Central memory CD8-positive, alpha-beta T cell (primary cell): ENCODE measurements around the gene GSC2.
"Not testable (repeated sequence)": the region's sequence is repeated elsewhere in the genome, so short reads cannot be mapped to it uniquely, and the experiment has no call there.

ENCODE experiments used
- ATAC-seq: fragments of 150-1000 bp; cut with Tn5 transposase; replicated peaks from 2 replicates; pipeline ENCODE4 v1.10.0; 2022; ENCODE audit warnings: mild to moderate bottlenecking, moderate FRiP score, moderate number of reproducible peaks; ENCODE audit not compliant: poor library complexity, severe bottlenecking; ENCODE audit errors: extremely low read depth
- DNase-seq, 2 donors: peaks; one replicate each; pipeline ENCODE4 v3.0.0; 2021; ENCODE audit warnings: low spot score in 2 of 2
- H3K27ac Mint-ChIP-seq: one replicate; pipeline ENCODE4 v1.8.0; 2022; ENCODE audit warnings: low read depth, mild to moderate bottlenecking, moderate library complexity, mixed read lengths
- H3K27me3 Mint-ChIP-seq: one replicate; pipeline ENCODE4 v1.8.0; 2022; ENCODE audit warnings: mixed read lengths
- H3K36me3 Mint-ChIP-seq: one replicate; pipeline ENCODE4 v1.8.0; 2022; ENCODE audit warnings: mild to moderate bottlenecking, moderate library complexity, mixed read lengths; ENCODE audit not compliant: insufficient read depth
- H3K4me1 Mint-ChIP-seq: one replicate; pipeline ENCODE4 v1.8.0; 2022; ENCODE audit warnings: mixed read lengths
- H3K4me3 Mint-ChIP-seq: one replicate; pipeline ENCODE4 v1.8.0; 2022; ENCODE audit warnings: mild to moderate bottlenecking, moderate library complexity, mixed read lengths
- H3K9me3 Mint-ChIP-seq: one replicate; pipeline ENCODE4 v1.8.0; 2022; ENCODE audit warnings: mixed read lengths

Gene GSC2

DNA sequence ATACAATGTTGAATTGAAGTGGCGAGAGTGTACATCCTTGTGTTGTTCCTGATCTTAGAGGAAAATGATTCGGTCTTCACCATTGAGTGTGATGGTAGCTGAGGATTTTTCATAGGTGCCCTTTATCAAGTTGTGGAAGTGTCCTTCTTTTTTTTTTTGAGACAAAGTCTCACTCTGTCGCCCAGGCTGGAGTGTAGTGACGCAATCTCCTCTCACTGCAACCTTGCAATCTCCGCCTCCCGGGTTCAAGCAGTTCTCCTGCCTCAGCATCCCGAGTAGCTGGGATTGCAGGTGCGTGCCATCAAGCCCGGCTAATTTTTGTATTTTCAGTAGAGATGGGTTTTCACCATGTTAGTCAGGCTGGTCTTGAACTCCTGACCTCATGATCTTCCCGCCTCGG, 8.6 kb upstream of the GSC2 start:
- not testable (repeated sequence) for H3K4me3 Mint-ChIP-seq, H3K9me3 Mint-ChIP-seq, ATAC-seq, H3K27ac Mint-ChIP-seq, DNase-seq, H3K4me1 Mint-ChIP-seq, H3K36me3 Mint-ChIP-seq
- peaks cover 31% of the 10 kb centered on the region for H3K27me3 Mint-ChIP-seq

DNA sequence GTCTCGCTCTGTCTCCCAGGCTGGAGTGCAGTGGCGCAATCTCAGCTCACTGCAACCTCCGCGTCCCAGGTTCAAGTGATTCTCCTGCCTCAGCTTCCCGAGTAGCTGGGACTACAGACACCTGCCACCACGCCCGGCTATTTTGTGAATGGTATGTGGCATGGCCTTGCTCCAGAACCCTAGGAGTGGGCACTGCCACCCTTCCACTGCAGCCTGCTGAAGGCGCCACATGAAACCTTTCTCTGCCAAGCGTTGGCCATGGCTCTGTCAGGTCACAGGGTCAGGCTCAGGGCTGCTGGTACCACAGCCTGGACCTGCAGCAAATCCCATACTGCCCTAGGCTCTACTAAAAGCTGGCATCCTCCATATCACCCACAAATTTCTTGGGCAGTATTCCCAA, 6.0 kb upstream of the GSC2 start:
- H3K27me3 Mint-ChIP-seq, result peaks cover 50% of the 10 kb centered on the region
- H3K9me3 Mint-ChIP-seq, H3K36me3 Mint-ChIP-seq, ATAC-seq, H3K4me3 Mint-ChIP-seq, H3K27ac Mint-ChIP-seq, H3K4me1 Mint-ChIP-seq, DNase-seq: not testable (repeated sequence)

DNA sequence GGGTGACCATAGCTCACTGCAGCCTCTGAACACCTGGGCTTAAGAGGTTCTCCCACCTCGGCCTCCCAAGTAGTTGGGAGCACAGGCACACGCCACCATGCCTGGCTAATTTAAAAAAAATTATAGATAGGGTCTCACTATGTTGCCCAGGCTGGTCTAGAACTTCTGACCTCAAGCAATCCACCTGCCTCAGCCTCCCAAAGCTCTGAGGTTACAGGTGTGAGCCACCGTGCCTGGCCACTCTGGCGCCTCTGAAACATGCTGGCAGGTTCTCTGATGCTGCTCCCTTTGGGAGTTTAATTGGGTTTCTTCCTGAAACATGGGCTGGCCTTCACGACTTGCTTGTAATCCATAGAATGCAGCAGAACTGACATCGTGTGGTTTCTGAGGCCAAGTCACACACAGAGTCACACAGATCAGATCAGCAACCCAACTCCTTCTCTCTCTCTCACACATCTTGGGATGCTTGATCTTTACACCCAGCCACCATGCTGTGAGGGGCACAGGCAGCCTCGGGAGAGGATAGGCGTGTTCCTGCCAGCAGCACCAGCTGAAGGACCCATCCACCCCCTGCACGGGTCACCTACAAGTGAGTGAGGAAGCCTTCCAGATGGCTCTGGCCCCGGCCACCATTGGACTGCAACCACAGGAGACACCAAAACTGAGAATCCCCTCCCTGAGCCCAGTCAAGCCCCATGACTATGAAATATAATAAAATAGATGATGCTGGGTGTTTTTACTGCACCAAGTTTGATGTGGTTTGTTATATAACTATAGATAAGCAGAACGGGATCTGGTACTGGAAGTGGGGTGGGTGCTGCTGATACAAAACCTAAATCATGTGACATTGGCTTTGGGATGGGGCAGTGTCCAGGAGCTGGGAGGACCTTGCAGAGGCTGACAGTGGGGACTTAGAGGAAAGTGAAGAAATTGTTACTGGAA, 3.1 kb upstream of the GSC2 start:
- DNase-seq, result no peak
- Mint-ChIP-seq H3K36me3 (no peaks in the 10 kb centered on the region), H3K27ac (no peak overlapping the region), H3K4me1 (peaks cover 6% of the 10 kb centered on the region), H3K9me3 (no peaks in the 10 kb centered on the region), H3K4me3 (no peak overlapping the region), H3K27me3 (peaks cover 56% of the 10 kb centered on the region)
- no peak for ATAC-seq

DNA sequence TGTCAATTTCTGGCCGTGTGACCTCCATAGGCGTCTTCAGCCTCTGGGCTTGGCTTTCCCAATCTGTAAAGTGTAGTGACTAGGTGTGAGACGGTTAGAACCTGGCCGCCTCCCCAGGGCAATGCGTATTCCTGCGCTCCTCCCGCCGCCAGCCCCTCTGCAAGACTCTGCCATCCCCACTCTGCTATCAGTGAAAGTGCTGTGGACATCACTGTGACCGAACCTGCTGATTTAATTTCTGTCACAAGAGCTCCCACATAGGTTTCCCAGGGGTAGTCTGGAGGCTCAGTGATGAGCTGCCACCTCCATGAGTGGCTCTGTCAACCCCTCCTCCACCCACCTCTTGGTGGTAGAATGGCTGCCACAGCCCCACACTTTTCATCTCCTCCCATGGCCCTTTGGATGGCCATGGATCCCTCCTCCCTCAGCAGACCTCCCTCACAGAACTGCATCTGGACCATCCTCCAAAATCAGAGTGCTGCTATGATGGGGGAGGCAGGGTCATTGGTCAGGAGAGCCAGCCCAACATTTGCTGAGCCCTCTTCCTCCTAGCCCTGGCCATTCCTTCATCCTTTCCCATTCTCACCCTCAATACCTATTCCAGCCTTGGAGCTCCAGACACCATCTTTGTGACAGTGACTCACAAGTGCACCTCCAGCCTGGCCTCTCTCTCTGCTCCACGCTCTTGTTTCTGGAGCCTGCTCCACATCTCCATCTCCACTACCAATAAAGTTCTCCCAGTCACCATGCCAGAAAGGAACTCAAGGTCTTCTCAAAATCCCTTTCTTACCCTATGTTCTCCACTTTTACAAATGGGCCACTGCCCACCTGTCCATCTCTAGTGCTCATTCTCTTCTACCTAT, 1.5 kb upstream of the GSC2 start:
- no peak for DNase-seq
- H3K9me3 Mint-ChIP-seq, result no peaks in the 10 kb centered on the region
- no peak overlapping the region for H3K27ac Mint-ChIP-seq
- no peak for ATAC-seq
- peak overlapping the region; percentile 68 for H3K4me3 Mint-ChIP-seq
- H3K27me3 Mint-ChIP-seq, result peaks cover 52% of the 10 kb centered on the region
- no peaks in the 10 kb centered on the region for H3K36me3 Mint-ChIP-seq
- H3K4me1 Mint-ChIP-seq, result peaks cover 6% of the 10 kb centered on the region

DNA sequence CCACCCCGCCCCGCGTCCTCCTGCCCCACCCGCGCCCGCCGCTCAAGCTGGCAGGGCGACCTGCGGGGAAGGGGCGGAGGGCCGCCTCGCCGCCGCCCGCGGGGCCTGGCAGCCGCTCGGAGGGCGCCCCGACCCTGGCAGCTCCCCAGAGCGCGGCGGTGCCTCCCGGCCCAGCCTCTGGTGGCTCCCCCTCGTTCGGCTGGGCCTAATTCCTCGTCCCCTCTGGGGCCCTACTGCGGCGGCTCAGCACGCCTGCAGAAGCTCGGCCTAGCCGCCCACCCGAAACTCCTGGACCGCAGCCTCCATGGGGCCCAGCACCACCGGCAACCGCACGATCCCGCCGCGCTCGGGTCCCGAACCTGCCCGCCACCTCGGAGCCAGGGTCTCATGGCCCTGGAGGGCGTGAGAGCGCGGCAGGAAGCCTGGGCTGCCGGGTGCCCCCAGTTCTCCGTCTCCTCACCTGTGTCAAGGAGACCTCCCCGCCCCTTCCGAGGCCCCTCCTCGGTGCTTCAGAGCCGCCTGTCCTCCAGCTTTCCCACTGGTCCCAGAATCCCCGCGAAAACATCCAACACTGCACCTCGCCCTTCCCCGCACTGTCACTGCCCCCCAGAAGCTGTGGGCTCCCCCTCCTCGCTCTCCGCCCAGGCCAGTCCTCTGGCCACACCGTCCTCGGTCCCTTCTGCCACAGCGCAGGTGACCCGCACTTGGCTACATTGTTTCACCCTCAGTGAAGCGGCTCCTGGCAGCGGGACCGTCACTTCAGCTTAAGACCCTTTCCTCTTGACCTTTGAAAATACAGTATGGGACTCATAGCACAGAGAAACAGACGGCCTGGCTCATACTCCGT, 613 bp upstream of the GSC2 start:
- Mint-ChIP-seq H3K4me1 (peaks cover 6% of the 10 kb centered on the region), H3K27me3 (peaks cover 46% of the 10 kb centered on the region), H3K9me3 (no peaks in the 10 kb centered on the region), H3K36me3 (no peaks in the 10 kb centered on the region), H3K27ac (no peak overlapping the region), H3K4me3 (peak overlapping the region; percentile 68)
- no peak for DNase-seq
- ATAC-seq, result no peak

DNA sequence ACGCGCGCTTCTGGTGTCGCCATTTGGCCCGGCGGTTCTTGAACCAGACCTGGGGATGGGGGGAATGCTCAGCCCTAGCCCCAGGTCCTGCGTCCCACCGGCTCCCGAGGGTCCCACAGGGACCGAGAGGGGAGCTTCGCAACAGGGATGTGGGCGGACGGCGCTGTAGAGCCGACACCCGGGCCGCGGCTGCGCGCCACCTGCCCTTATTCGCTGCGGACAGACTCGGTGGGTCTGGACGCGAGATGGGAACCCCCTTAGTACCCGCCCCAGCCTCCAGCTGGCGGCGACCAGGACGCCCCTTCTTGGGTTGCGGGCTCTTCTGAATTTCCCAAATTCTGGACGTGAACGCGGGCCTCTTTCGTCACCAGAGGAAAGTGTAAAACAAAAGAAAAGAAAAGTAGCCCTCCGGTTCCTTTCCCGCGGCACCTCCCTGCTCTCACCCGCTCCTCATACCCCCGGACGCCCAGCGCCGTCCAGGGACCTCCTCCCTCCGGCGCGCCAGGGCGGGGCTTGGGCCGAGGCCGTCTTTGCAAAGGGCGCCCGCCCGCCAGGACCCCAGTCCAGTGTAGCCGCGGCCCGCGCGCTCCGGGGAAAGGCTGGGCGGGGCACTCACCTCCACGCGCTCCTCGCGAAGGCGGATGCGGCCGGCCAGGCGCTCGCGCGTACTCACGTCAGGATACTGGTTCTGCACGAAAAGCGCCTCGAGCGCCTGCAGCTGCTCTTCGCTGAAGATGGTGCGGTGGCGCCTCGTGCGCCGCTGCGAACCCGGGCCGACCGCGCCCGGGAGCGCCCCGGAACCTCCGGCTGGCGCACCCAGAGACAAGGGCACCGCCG, 827 bp downstream of the GSC2 start:
- Mint-ChIP-seq H3K36me3 (peaks cover 5% of the 10 kb centered on the region), H3K27me3 (peaks cover 37% of the 10 kb centered on the region), H3K27ac (no peak overlapping the region), H3K9me3 (no peaks in the 10 kb centered on the region), H3K4me3 (peak overlapping the region; percentile 28), H3K4me1 (peaks cover 12% of the 10 kb centered on the region)
- ATAC-seq, result peak; percentile 13
- no peak for DNase-seq

DNA sequence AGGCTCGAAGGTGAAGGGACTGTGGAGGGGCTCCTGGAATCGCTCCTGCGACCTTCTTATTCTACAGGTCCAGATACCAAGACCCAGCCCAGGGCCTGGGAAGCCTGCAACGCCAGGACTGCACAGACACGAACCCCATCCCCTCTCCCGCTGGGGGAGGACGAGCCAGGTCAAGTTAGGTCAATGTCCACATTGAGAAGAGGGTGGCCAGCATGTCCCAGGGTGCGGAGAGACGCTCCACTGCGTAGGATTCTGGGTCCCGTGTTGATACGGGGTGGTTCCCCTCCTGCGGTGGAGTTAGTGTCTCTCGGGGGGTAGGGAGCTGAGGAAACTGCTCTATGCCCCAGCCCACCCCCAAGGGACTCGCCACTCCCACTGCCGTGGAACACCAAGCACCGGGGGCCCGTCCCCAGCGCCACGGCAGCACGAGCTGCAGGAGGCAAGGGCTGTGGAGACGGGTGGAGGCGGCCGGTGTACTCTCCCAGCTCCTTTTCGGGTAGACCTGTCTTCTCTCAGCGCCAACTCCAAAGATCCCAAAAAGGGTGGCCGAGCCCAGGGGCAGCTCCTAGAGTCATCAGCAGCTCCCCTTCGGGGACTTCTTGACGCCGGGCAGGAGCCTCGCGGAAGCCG, 1.6 kb downstream of the GSC2 start:
- Mint-ChIP-seq H3K4me3 (no peak overlapping the region), H3K4me1 (peaks cover 20% of the 10 kb centered on the region), H3K36me3 (peaks cover 9% of the 10 kb centered on the region), H3K9me3 (no peaks in the 10 kb centered on the region), H3K27ac (no peak overlapping the region), H3K27me3 (peaks cover 30% of the 10 kb centered on the region)
- ATAC-seq (no peak), DNase-seq (no peak)

DNA sequence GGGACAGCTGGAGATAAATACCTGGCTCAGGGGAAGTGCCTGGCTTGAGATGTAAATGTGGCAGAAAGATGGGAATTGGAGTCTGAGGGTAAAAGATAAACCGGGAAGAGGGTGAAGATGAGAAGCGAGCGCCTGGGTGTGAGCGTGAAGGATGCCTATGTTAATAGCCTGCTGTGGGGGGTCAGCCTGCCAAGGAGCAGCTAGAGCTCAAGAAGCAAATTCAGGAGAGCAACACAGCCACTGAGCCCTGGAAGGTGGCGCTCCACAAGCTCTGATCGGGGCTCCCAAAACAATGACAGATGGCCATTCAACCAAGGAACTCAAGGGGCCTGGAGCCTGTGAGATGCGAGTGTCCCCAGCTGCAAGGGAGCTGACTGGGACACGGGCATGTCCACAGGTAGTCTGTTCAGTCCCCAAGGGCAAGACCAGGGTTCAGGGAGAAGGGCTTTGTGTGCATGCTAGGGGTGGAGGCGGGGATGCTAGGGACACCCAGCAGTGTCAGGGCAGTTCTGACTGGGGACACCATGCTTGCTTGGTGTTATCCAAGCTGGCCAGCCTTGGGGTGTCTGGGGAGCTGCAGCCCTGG, 2.8 kb downstream of the GSC2 start:
- peaks cover 9% of the 10 kb centered on the region for H3K36me3 Mint-ChIP-seq
- peaks cover 18% of the 10 kb centered on the region for H3K27me3 Mint-ChIP-seq
- H3K27ac Mint-ChIP-seq, result no peak overlapping the region
- H3K9me3 Mint-ChIP-seq, result no peaks in the 10 kb centered on the region
- peaks cover 24% of the 10 kb centered on the region for H3K4me1 Mint-ChIP-seq
- H3K4me3 Mint-ChIP-seq, result no peak overlapping the region
- no peak for ATAC-seq
- DNase-seq, result no peak

DNA sequence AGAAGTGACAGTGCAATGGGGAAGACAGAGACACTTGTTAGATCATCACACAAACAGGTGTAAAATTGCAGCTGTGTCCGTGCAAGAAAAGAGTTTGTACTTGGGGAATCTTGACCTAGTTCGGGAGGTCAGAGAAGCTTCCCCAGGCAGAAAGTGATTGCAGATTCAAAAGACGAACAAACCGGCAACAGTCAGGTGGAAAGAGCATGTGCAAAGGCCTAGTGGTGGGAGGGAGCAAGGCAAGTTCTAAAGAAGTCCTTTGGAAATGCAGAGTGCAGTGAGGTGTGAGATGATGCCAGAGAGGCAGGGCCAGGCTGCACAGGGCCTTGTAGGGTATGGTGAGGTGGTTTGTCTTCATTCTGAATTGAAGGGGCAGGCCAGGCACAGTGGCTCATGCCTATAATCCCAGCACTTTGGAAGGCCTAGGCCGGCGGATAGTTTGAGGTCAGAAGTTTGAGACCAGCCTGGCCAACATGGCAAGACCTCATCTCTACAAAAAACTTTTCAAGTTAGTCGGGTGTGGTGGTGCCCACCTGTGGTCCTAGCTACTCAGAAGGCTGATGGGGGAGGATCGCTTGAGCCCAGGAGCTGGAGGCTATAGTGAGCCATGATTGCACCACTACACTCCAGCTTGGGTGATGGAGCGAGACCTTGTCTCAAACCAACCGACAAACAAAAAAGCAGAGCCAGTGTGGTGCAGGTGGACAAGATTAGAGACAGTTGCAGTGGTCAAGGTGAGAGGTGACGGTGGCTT, 3.7 kb downstream of the GSC2 start:
- no peak for ATAC-seq
- Mint-ChIP-seq H3K4me1 (peaks cover 24% of the 10 kb centered on the region), H3K9me3 (no peaks in the 10 kb centered on the region), H3K27ac (no peak overlapping the region), H3K36me3 (peaks cover 12% of the 10 kb centered on the region), H3K27me3 (peaks cover 9% of the 10 kb centered on the region), H3K4me3 (no peak overlapping the region)
- DNase-seq, result no peak

DNA sequence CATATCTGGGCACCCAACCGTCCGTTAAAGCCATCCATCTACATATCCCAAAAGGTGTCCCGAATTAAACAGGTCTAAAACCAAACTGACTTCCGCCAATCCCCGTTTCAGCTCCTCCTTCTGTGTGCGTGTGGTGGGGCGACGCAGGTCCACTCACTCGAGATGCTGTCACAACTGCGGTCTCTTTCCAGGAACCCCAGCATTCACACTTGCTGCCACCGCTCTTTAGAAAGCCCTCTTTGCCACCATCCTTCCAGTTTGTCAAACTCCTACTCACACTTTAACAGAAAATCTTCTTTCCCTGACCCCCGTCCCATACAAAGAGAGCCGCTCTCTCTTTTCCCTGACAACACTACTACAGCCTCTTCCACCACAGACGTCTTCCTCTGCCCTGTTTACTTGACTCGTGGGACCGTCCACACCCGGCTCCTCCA, 6.1 kb downstream of the GSC2 start:
- H3K4me1 Mint-ChIP-seq, result peaks cover 18% of the 10 kb centered on the region
- DNase-seq (no peak), ATAC-seq (peak; percentile 57)
- peak overlapping the region; percentile 99 for H3K4me3 Mint-ChIP-seq
- peaks cover 28% of the 10 kb centered on the region for H3K36me3 Mint-ChIP-seq
- no peaks in the 10 kb centered on the region for H3K27me3 Mint-ChIP-seq
- no peaks in the 10 kb centered on the region for H3K9me3 Mint-ChIP-seq
- H3K27ac Mint-ChIP-seq, result peak overlapping the region; percentile 98
